Esophagus muscularis mucosa (tissue), 4 donors: ENCODE data around the gene PTPN1. TPM values are rescaled to one million over a fixed set of nuclear protein-coding genes. Genes with fewer than 3 reads are reported as not detected.

Experiments
- DNase-seq: peaks from one replicate; pipeline ENCODE4 v3.0.0-alpha.2; 2017; ENCODE audit errors: extremely low spot score
- H3K27ac ChIP-seq, 4 donors: fragments of 200-600 bp; sonication (generic); replicated peaks in 1 of 4; 1 replicate in 3 of 4; 2 replicates in 1 of 4; pipeline ENCODE4 v1.5.1; 2016 to 2019; ENCODE audit warnings: mild to moderate bottlenecking in 1 of 4
- H3K27me3 ChIP-seq, 4 donors: fragments of 200-600 bp; sonication (generic); one replicate each; pipeline versions ENCODE4 v1.5.1 to v1.6.0; 2016 to 2019
- H3K36me3 ChIP-seq, 4 donors: fragments of 200-600 bp; sonication (generic); one replicate each; pipeline ENCODE4 v1.5.1; 2016 to 2019
- H3K4me1 ChIP-seq, 4 donors: fragments of 200-600 bp; sonication (generic); one replicate each; pipeline ENCODE4 v1.5.1; 2016 to 2019
- H3K4me3 ChIP-seq, 4 donors: fragments of 200-600 bp; sonication (generic); 1 replicate in 2 of 4; 2 replicates in 2 of 4; pipeline ENCODE4 v1.5.1; 2016 to 2019; ENCODE audit warnings: mild to moderate bottlenecking in 4 of 4, moderate library complexity in 1 of 4
- H3K9me3 ChIP-seq, 4 donors: fragments of 200-600 bp; sonication (generic); 1 replicate in 3 of 4; 2 replicates in 1 of 4; pipeline ENCODE4 v1.5.1; 2016 to 2019
- EP300 ChIP-seq: sonication (generic); formaldehyde crosslinking; IDR thresholded peaks from one replicate; pipeline ENCODE4 v1.6.1; 2017; ENCODE audit warnings: antibody characterized with exemption
- POLR2A ChIP-seq: fragments of 450-650 bp; IDR thresholded peaks from one replicate; pipeline ENCODE4 v1.6.1; 2017; ENCODE audit warnings: antibody characterized with exemption, moderate library complexity, mild to moderate bottlenecking, low read depth
- POLR2AphosphoS5 ChIP-seq, 2 donors: sonication (generic); formaldehyde crosslinking; IDR thresholded peaks; one replicate each; pipeline ENCODE4 v1.6.1; 2017; ENCODE audit warnings: antibody characterized with exemption in 2 of 2
- WGBS: methylation state at CpG from one replicate; pipeline ENCODE4 v1.1.5; 2018; 5-methylcytosine and 5-hydroxymethylcytosine counted together
- intact Hi-C: fragments of 100-400 bp; cut with DNase I; formaldehyde crosslinking; loops from one replicate; pipeline ENCODE4 v1.15.1; 2023
- total RNA-seq, 4 donors: library from RNA; depleted of rRNA; stranded (reverse); fragments of >200 nt; gene quantifications; one replicate each; pipeline versions ENCODE4 v1.1.0 to v1.2.1, GENCODE V29; 2016
- TF ChIP-seq, protein P1 (sequence below), 3 experiments: fragments of 200-600 bp in 2 of 3; fragments of 450-650 bp in 1 of 3; sonication (generic) in 2 of 3; IDR thresholded peaks; one replicate each; pipeline ENCODE4 v1.5.1; 2017 to 2019; ENCODE audit warnings: antibody characterized with exemption in 3 of 3, mild to moderate bottlenecking in 2 of 3, moderate library complexity in 1 of 3

The PTPN1 gene
- total RNA-seq, 4 donors from 2014 or later = 21.2 to 49.0 (median 41.0) TPM

DNA sequence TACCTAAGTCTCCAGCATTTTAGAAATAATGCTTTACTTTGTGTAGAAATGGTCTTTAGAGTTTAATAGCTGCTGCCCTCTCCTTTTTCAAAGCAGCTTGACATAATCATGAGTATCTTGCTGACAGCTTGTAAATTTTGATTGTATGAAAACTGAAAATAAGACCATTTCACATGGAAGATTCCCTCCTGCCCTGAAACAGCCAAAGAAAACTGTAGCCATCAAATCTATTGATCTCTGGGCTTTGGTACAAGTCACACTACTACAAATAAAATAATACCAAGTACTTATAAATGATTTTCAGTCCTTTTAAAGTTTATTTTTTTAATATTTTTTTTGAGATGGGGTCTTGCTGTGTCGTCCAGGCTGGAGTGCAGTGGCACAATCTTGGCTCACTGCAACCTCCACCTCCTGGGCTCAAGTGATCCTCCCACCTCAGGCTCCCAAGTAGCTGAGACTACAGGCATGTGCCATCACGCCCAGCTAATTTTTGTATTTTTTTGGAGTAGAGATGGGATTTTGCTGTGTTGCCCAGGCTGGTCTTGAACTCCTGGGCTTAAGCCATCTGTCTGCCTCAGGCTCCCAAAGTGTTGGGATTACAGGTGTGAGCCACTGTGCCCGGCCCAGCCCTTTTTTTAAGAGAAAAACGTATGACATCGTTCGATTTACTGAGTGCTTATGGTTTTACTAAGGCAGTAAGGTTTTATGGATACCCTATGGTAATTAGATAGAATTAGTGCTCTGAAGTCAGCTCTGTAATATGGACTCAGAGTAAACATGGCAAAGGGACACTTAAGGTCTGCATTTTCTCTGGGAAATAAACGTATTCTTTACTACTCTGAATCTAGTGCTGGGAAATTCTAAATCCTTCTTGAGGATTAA is 7.0 kb downstream of the PTPN1 start:
- peaks cover 77 to 99% (median 97%) of the 10 kb centered on the region in 4 donors for H3K4me1 ChIP-seq
- H3K4me3 ChIP-seq = no peak overlapping the region
- no peak for DNase-seq
- H3K36me3 ChIP-seq = no peaks in the 10 kb centered on the region
- 82% methylated on average over 7 of the region's 7 CpGs for WGBS
- intact Hi-C loops = no loop called here
- TF ChIP-seq EP300 = no peak
- TF ChIP-seq, protein P1, sequence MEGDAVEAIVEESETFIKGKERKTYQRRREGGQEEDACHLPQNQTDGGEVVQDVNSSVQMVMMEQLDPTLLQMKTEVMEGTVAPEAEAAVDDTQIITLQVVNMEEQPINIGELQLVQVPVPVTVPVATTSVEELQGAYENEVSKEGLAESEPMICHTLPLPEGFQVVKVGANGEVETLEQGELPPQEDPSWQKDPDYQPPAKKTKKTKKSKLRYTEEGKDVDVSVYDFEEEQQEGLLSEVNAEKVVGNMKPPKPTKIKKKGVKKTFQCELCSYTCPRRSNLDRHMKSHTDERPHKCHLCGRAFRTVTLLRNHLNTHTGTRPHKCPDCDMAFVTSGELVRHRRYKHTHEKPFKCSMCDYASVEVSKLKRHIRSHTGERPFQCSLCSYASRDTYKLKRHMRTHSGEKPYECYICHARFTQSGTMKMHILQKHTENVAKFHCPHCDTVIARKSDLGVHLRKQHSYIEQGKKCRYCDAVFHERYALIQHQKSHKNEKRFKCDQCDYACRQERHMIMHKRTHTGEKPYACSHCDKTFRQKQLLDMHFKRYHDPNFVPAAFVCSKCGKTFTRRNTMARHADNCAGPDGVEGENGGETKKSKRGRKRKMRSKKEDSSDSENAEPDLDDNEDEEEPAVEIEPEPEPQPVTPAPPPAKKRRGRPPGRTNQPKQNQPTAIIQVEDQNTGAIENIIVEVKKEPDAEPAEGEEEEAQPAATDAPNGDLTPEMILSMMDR (IDR thresholded peaks at IDR 0.05) = no peak
- TF ChIP-seq POLR2AphosphoS5 (IDR thresholded peaks at IDR 0.05) = no peak
- TF ChIP-seq POLR2A = no peak
- peak overlapping the region in 1 of 4 donors; percentile 36 for H3K27ac ChIP-seq
- H3K9me3 ChIP-seq = no peaks in the 10 kb centered on the region
- H3K27me3 ChIP-seq = no peaks in the 10 kb centered on the region

DNA sequence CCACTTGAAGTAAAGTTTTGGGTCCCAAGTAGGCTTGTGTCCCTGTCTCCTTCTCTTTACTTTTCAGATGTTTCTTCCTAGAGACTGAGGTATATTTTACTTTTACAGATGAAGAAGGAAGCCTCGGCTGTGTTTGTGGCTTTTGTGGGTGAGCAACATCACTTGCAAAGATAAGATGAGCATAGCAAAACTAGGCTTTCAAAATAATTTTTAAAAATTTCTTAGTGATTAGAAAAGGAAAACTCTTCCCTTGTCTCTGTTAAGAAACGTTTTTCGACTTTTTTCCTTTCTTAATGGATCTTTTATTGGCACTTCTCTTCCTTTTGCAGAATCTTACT is 7.6 kb downstream of the PTPN1 start:
- Histone ChIP-seq H3K27me3 (no peaks in the 10 kb centered on the region), H3K4me1 (peaks cover 79 to 96% (median 95%) of the 10 kb centered on the region in 4 donors), H3K4me3 (no peak overlapping the region), H3K27ac (no peak overlapping the region), H3K36me3 (no peaks in the 10 kb centered on the region), H3K9me3 (no peaks in the 10 kb centered on the region)
- no peak for TF ChIP-seq POLR2AphosphoS5 (IDR thresholded peaks at IDR 0.05)
- TF ChIP-seq, protein P1 (IDR thresholded peaks at IDR 0.05) = no peak
- no peak for TF ChIP-seq EP300
- no peak for TF ChIP-seq POLR2A
- intact Hi-C loops = no loop called here
- DNase-seq = no peak
- 61% methylated on average over 3 of the region's 3 CpGs for WGBS

DNA sequence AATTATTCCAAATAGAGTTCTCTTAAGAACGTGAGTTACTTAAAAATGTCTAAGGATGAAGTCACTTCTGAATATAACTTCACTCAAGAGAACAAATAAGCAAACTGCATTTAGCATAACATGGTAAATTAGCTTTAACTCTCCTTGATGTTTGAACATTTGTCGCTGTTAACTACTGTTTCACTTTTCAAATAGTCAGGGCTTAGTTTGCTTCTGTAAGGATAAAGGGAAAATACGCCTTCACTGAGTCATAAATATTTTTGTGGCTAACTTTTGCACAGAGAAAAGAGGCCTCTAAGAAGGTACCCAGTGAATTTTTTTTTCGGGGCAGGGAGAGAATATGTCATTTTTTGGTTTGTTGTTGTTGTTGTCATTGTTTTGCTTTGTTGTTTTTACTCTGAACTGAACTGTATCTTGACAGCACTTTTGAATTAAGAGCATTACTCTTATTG is 8.1 kb downstream of the PTPN1 start:
- Histone ChIP-seq H3K4me3 (no peak overlapping the region), H3K9me3 (no peaks in the 10 kb centered on the region), H3K36me3 (no peaks in the 10 kb centered on the region), H3K27me3 (no peaks in the 10 kb centered on the region), H3K27ac (peak overlapping the region in 1 of 4 donors; percentile 29), H3K4me1 (peaks cover 79 to 96% (median 93%) of the 10 kb centered on the region in 4 donors)
- WGBS = 75% methylated on average over 4 of the region's 4 CpGs
- intact Hi-C loops = no loop called here
- DNase-seq = no peak
- no peak for TF ChIP-seq POLR2A
- TF ChIP-seq, protein P1 (IDR thresholded peaks at IDR 0.05) = no peak
- TF ChIP-seq POLR2AphosphoS5 (IDR thresholded peaks at IDR 0.05) = no peak
- TF ChIP-seq EP300 = no peak

DNA sequence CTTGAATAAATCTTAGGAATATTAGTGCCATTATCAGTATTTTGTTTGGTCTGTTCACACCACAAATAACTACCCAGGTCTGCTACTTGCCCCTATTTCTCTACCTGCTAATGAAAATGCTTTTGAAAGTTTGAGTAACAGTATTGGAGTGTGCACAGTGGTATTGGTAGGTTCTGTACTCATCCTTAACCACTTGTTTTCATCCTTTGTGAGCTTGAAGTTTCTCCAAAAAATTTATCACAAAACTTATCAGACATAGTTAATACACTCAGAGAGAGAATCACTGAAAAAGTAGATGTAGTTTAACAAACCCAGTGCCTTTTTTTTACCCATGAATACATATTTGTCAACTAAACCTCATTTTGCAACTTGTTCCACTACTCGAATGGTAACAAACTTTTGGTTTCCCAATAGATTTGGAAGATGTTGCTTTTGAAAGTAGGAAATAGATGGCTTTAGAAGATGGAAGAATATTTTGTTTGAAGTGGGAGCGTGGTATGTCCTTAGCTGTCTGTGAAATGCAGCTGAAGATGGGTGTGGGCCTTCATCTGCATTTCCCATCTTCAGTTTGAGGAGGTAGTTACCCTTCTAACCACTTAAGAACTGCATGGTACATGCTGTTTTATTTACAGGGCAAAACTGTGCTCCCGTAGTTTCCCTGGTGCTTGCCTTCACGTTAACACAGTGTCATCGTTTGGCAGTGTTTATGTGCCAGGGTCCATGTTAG is 9.0 kb downstream of the PTPN1 start:
- H3K9me3 ChIP-seq = no peaks in the 10 kb centered on the region
- 63% methylated on average over 5 of the region's 5 CpGs for WGBS
- peaks cover 81 to 94% (median 87%) of the 10 kb centered on the region in 4 donors for H3K4me1 ChIP-seq
- H3K4me3 ChIP-seq = no peak overlapping the region
- no peak for DNase-seq
- no peaks in the 10 kb centered on the region for H3K27me3 ChIP-seq
- H3K27ac ChIP-seq = peak overlapping the region in 2 of 4 donors; percentile 7 to 29
- intact Hi-C loops = no loop called here
- TF ChIP-seq EP300 = no peak
- no peak for TF ChIP-seq POLR2A
- no peak for TF ChIP-seq POLR2AphosphoS5 (IDR thresholded peaks at IDR 0.05)
- TF ChIP-seq, protein P1 (IDR thresholded peaks at IDR 0.05) = no peak
- H3K36me3 ChIP-seq = no peaks in the 10 kb centered on the region
